HEK293 (cell line): ENCODE data around the gene STARD8.
A peak's percentile ranks its signal among the peaks of the same experiment; 100 is the strongest.

Experiments used
- GLI2 ChIP-seq: fragments of 450-650 bp; formaldehyde crosslinking; IDR thresholded peaks from 2 replicates; pipeline ENCODE4; 2017; ENCODE audit warnings: missing biosample characterization, missing genetic modification characterization, low read depth, borderline replicate concordance
- GLI4 ChIP-seq: fragments of 450-650 bp; formaldehyde crosslinking; IDR thresholded peaks from 2 replicates; pipeline ENCODE4 v1.5.1; 2016; ENCODE audit warnings: missing biosample characterization, missing genetic modification characterization
- SP2 ChIP-seq: fragments of 450-650 bp; formaldehyde crosslinking; IDR thresholded peaks from 2 replicates; pipeline ENCODE4 v1.5.1; 2016; ENCODE audit warnings: missing biosample characterization, missing genetic modification characterization
- ZBTB7A ChIP-seq: fragments of 450-650 bp; formaldehyde crosslinking; IDR thresholded peaks from 2 replicates; pipeline ENCODE4 v1.5.1; 2016; ENCODE audit warnings: low read depth, missing biosample characterization, missing genetic modification characterization
- ZFHX2 ChIP-seq: fragments of 450-650 bp; formaldehyde crosslinking; conservative IDR thresholded peaks from 2 replicates; pipeline ENCODE4 v1.5.1; 2016; ENCODE audit warnings: missing biosample characterization, missing genetic modification characterization
- ZFP3 ChIP-seq: fragments of 450-650 bp; formaldehyde crosslinking; IDR thresholded peaks from 2 replicates; pipeline ENCODE4 v1.5.1; 2016; ENCODE audit warnings: low read depth, missing biosample characterization, missing genetic modification characterization
- ZNF302 ChIP-seq: fragments of 450-650 bp; formaldehyde crosslinking; IDR thresholded peaks from 2 replicates; pipeline ENCODE4 v1.5.1; 2016; ENCODE audit warnings: missing biosample characterization, missing genetic modification characterization, low read depth
- ZNF501 ChIP-seq: fragments of 450-650 bp; formaldehyde crosslinking; IDR thresholded peaks from 2 replicates; pipeline ENCODE4 v1.5.1; 2016; ENCODE audit warnings: missing biosample characterization, missing genetic modification characterization
- ZNF555 ChIP-seq: fragments of 450-650 bp; formaldehyde crosslinking; conservative IDR thresholded peaks from 2 replicates; pipeline ENCODE4 v1.5.1; 2017; ENCODE audit warnings: missing biosample characterization, mild to moderate bottlenecking, missing genetic modification characterization, inconsistent platforms
- ZNF707 ChIP-seq: fragments of 450-650 bp; formaldehyde crosslinking; IDR thresholded peaks from 2 replicates; pipeline ENCODE4 v1.5.1; 2016; ENCODE audit warnings: missing biosample characterization, missing genetic modification characterization
- TF ChIP-seq, protein P1 (sequence below): fragments of 450-650 bp; formaldehyde crosslinking; IDR thresholded peaks from 2 replicates; pipeline ENCODE4 v1.5.1; 2016; ENCODE audit warnings: missing biosample characterization, missing genetic modification characterization
- TF ChIP-seq, protein P2 (sequence below): fragments of 450-650 bp; formaldehyde crosslinking; IDR thresholded peaks from 2 replicates; pipeline ENCODE4 v1.5.1; 2016; ENCODE audit warnings: missing biosample characterization, missing genetic modification characterization
- TF ChIP-seq, protein P3 (sequence below): fragments of 450-650 bp; formaldehyde crosslinking; IDR thresholded peaks from 2 replicates; pipeline ENCODE4 v1.5.1; 2016; ENCODE audit warnings: missing biosample characterization, missing genetic modification characterization

DNA sequence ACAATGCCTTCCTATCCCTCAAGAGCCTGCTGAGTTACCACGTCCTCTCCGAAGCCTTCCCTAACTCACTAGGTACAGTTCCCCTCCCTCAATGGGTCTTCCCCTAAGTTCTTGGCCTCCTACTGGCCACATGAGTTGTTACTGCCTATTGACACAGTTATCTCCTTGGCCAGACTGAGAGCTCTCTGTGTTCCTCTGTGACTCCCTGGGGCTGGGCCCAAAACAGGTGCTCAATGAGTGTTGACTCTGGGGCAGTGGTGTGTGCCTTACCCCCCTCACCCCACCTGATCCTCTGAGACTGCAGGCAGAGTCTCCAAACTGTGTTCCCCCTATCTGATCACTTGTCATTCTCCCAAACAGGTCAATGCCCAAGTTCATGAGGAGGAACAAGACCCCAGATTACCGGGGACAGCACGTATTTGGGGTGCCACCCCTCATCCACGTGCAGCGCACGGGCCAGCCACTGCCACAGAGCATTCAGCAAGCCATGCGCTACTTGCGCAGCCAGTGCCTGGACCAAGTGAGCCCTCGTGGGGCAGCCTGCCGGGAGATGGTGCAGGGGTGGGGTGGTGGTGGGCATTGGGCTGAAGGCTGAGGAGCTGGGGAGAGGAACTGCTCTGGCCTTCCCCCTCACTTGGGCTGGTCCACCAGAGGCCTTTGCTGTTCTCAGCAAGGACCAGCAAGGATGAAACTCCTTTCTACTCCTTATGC, 72.6 kb downstream of the STARD8 start:
- TF ChIP-seq, protein P1, sequence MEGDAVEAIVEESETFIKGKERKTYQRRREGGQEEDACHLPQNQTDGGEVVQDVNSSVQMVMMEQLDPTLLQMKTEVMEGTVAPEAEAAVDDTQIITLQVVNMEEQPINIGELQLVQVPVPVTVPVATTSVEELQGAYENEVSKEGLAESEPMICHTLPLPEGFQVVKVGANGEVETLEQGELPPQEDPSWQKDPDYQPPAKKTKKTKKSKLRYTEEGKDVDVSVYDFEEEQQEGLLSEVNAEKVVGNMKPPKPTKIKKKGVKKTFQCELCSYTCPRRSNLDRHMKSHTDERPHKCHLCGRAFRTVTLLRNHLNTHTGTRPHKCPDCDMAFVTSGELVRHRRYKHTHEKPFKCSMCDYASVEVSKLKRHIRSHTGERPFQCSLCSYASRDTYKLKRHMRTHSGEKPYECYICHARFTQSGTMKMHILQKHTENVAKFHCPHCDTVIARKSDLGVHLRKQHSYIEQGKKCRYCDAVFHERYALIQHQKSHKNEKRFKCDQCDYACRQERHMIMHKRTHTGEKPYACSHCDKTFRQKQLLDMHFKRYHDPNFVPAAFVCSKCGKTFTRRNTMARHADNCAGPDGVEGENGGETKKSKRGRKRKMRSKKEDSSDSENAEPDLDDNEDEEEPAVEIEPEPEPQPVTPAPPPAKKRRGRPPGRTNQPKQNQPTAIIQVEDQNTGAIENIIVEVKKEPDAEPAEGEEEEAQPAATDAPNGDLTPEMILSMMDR = peak; percentile 60
- TF ChIP-seq, protein P2, sequence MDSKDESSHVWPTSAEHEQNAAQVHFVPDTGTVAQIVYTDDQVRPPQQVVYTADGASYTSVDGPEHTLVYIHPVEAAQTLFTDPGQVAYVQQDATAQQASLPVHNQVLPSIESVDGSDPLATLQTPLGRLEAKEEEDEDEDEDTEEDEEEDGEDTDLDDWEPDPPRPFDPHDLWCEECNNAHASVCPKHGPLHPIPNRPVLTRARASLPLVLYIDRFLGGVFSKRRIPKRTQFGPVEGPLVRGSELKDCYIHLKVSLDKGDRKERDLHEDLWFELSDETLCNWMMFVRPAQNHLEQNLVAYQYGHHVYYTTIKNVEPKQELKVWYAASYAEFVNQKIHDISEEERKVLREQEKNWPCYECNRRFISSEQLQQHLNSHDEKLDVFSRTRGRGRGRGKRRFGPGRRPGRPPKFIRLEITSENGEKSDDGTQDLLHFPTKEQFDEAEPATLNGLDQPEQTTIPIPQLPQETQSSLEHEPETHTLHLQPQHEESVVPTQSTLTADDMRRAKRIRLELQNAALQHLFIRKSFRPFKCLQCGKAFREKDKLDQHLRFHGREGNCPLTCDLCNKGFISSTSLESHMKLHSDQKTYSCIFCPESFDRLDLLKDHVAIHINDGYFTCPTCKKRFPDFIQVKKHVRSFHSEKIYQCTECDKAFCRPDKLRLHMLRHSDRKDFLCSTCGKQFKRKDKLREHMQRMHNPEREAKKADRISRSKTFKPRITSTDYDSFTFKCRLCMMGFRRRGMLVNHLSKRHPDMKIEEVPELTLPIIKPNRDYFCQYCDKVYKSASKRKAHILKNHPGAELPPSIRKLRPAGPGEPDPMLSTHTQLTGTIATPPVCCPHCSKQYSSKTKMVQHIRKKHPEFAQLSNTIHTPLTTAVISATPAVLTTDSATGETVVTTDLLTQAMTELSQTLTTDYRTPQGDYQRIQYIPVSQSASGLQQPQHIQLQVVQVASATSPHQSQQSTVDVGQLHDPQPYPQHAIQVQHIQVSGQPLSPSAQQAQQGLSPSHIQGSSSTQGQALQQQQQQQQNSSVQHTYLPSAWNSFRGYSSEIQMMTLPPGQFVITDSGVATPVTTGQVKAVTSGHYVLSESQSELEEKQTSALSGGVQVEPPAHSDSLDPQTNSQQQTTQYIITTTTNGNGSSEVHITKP (tag by site-specific recombination) = no peak
- TF ChIP-seq ZBTB7A (tag by site-specific recombination) (no peak), ZNF555 (tag by site-specific recombination) (no peak), ZFP3 (tag by site-specific recombination) (no peak), ZNF707 (tag by site-specific recombination) (no peak), ZNF501 (no peak), GLI4 (tag by site-specific recombination) (no peak), ZFHX2 (tag by site-specific recombination) (no peak), ZNF302 (tag by site-specific recombination) (no peak), GLI2 (tag by site-specific recombination) (no peak), SP2 (tag by site-specific recombination) (no peak)
- TF ChIP-seq, protein P3, sequence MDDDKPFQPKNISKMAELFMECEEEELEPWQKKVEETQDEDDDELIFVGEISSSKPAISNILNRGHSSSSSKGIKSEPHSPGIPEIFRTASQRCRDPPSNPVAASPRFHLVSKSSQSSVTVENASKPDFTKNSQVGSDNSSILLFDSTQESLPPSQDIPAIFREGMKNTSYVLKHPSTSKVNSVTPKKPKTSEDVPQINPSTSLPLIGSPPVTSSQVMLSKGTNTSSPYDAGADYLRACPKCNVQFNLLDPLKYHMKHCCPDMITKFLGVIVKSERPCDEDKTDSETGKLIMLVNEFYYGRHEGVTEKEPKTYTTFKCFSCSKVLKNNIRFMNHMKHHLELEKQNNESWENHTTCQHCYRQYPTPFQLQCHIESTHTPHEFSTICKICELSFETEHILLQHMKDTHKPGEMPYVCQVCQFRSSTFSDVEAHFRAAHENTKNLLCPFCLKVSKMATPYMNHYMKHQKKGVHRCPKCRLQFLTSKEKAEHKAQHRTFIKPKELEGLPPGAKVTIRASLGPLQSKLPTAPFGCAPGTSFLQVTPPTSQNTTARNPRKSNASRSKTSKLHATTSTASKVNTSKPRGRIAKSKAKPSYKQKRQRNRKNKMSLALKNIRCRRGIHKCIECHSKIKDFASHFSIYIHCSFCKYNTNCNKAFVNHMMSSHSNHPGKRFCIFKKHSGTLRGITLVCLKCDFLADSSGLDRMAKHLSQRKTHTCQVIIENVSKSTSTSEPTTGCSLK (tag by site-specific recombination) = no peak
